A673 (cell line): ENCODE data around the gene NTN1. TPM values are rescaled to one million over a fixed set of nuclear protein-coding genes. Genes with fewer than 3 reads are reported as not detected.

Source experiments
- BruUV-seq: library from RNA; stranded (reverse); fragments of 400-500 nt; replicated peaks from 2 replicates; lab custom pipeline; 2021; lab: Mats Ljungman, UMichigan
- CTCF ChIA-PET: fragments of 300-600 bp; sonication (Branson Sonifier 250); formaldehyde crosslinking; loops from one replicate; lab custom pipeline; 2022; ENCODE audit warnings: antibody characterized with exemption; lab: Charles Lee
- POLR2A ChIA-PET: fragments of 300-600 bp; sonication (Branson Sonifier 250); formaldehyde crosslinking; loops from one replicate; lab custom pipeline; 2022; ENCODE audit warnings: antibody characterized with exemption; ENCODE audit not compliant: low non-redundant PET; lab: Charles Lee
- DNase-seq: peaks from one replicate; pipeline ENCODE4 v3.0.0-alpha.2; 2015; ENCODE audit warnings: low spot score
- H3K27ac ChIP-seq: fragments of 200-600 bp; sonication (generic); 2 replicates; pipeline ENCODE4 v1.5.1; 2016; ENCODE audit warnings: mixed run types, low read depth, mild to moderate bottlenecking, mixed read lengths, antibody characterized with exemption, low read length; ENCODE audit not compliant: poor library complexity, severe bottlenecking
- H3K27me3 ChIP-seq: fragments of 200-600 bp; sonication (generic); replicated peaks from 2 replicates; pipeline ENCODE4 v1.6.1; 2017; ENCODE audit warnings: mixed run types, low read depth, mild to moderate bottlenecking, mixed read lengths, antibody characterized with exemption, low read length; ENCODE audit not compliant: insufficient read depth, poor library complexity
- H3K36me3 ChIP-seq: fragments of 200-600 bp; sonication (generic); 2 replicates; pipeline ENCODE4 v1.6.1; 2016; ENCODE audit warnings: mixed run types, mild to moderate bottlenecking, mixed read lengths, antibody characterized with exemption, low read length; ENCODE audit not compliant: insufficient read depth, poor library complexity, severe bottlenecking
- H3K4me1 ChIP-seq: fragments of 200-600 bp; sonication (generic); 2 replicates; pipeline ENCODE4 v1.6.1; 2017; ENCODE audit warnings: mixed run types, mild to moderate bottlenecking, mixed read lengths, antibody characterized with exemption, low read length; ENCODE audit not compliant: insufficient read depth, poor library complexity, severe bottlenecking
- H3K4me3 ChIP-seq: fragments of 200-600 bp; sonication (generic); 2 replicates; pipeline ENCODE4 v1.5.1; 2016; ENCODE audit warnings: low read depth, mixed run types, mild to moderate bottlenecking, mixed read lengths, low read length; ENCODE audit not compliant: poor library complexity, severe bottlenecking
- H3K9me3 ChIP-seq: fragments of 200-600 bp; sonication (generic); 2 replicates; pipeline ENCODE4 v1.6.1; 2016; ENCODE audit warnings: mixed run types, low read depth, mild to moderate bottlenecking, mixed read lengths, antibody characterized with exemption, low read length; ENCODE audit not compliant: poor library complexity, severe bottlenecking
- CTCF ChIP-seq: fragments of 300-800, 200-600 bp; sonication (generic); conservative IDR thresholded peaks from 2 replicates; pipeline ENCODE4 v1.5.1; 2017; ENCODE audit warnings: low read depth, mild to moderate bottlenecking, antibody characterized with exemption, low read length, moderate library complexity, mixed read lengths
- EZH2 ChIP-seq: fragments of 200-600 bp; sonication (generic); IDR thresholded peaks from 2 replicates; pipeline ENCODE4 v1.6.1; 2017; ENCODE audit warnings: borderline replicate concordance, low read depth, mild to moderate bottlenecking, mixed read lengths, antibody characterized with exemption, low read length; ENCODE audit not compliant: poor library complexity, severe bottlenecking
- intact Hi-C: fragments of 100-400 bp; cut with micrococcal nuclease; formaldehyde crosslinking; loops from one replicate; pipeline ENCODE4 v1.10.0; 2022; ENCODE audit not compliant: unreplicated experiment
- total RNA-seq: library from RNA; stranded (reverse); gene quantifications from 2 replicates; pipeline ENCODE4 v1.2.3, GENCODE V29; 2021

The NTN1 gene
- total RNA-seq, 1 experiment from 2014 or later = 4.3 TPM

- H3K4me1 ChIP-seq = no peaks in the 10 kb centered on the region
- TF ChIP-seq CTCF (no peak), EZH2 (no peak)
- BruUV-seq = no TSS peak
- H3K9me3 ChIP-seq = no peaks in the 10 kb centered on the region
- ChIA-PET CTCF (no interaction called here), POLR2A (no interaction called here)
- intact Hi-C loops = no loop called here
- H3K27ac ChIP-seq = no peak overlapping the region
- no peaks in the 10 kb centered on the region for H3K27me3 ChIP-seq
- H3K4me3 ChIP-seq = no peak overlapping the region
- DNase-seq = no peak
- H3K36me3 ChIP-seq = no peaks in the 10 kb centered on the region
These were observed 102.6 kb downstream of the NTN1 start for GRCh38 chr17:9123594-9124553.

- Histone ChIP-seq H3K27ac (no peak overlapping the region), H3K4me3 (no peak overlapping the region), H3K9me3 (no peaks in the 10 kb centered on the region), H3K27me3 (no peaks in the 10 kb centered on the region), H3K36me3 (no peaks in the 10 kb centered on the region), H3K4me1 (no peaks in the 10 kb centered on the region)
- intact Hi-C loops = no loop called here
- no peak for DNase-seq
- POLR2A ChIA-PET = no interaction called here
- TF ChIP-seq CTCF = no peak
- no peak for TF ChIP-seq EZH2
- BruUV-seq = no TSS peak
- CTCF ChIA-PET = no interaction called here
These were observed 103.2 kb downstream of the NTN1 start for GRCh38 chr17:9124554-9124935.

GRCh38 chr17:9125722-9126121 is 104.4 kb downstream of the NTN1 start:
- Histone ChIP-seq H3K36me3 (no peaks in the 10 kb centered on the region), H3K9me3 (no peaks in the 10 kb centered on the region), H3K4me3 (no peak overlapping the region), H3K27ac (no peak overlapping the region), H3K27me3 (no peaks in the 10 kb centered on the region), H3K4me1 (no peaks in the 10 kb centered on the region)
- CTCF ChIA-PET = no interaction called here
- intact Hi-C loops = no loop called here
- no TSS peak for BruUV-seq
- DNase-seq = no peak
- no peak for TF ChIP-seq CTCF
- no peak for TF ChIP-seq EZH2
- POLR2A ChIA-PET = no interaction called here
